Hepatocyte (in vitro differentiated cells): ENCODE measurements around the gene C1orf141.

Source experiments
- EZH2 ChIP-seq: fragments of 200-600 bp; sonication (generic); IDR thresholded peaks from 2 replicates; pipeline ENCODE4 v1.6.1; 2016; ENCODE audit warnings: antibody characterized with exemption, mild to moderate bottlenecking, borderline replicate concordance
- EZH2phosphoT487 ChIP-seq: fragments of 200-600 bp; sonication (generic); IDR thresholded peaks from one replicate; pipeline ENCODE4 v1.6.1; 2018; ENCODE audit warnings: antibody characterized with exemption, mild to moderate bottlenecking, low read depth, moderate library complexity; ENCODE audit not compliant: unreplicated experiment, severe bottlenecking

GRCh38 chr1:67143966-67144365 lies 9.2 kb upstream of the C1orf141 start:
- TF ChIP-seq EZH2 (no peak), EZH2phosphoT487 (no peak)
